ENCODE results near the gene ANKRD13B.

- TF ChIP-seq REST (tag by site-specific recombination; IDR thresholded peaks at IDR 0.05) (no peak), ZNF221 (tag by site-specific recombination; IDR thresholded peaks at IDR 0.05; ENCODE audit: borderline replicate concordance) (no peak), CTCF (tag by site-specific recombination; IDR thresholded peaks at IDR 0.05) (peak; percentile 98), ZNF510 (tag by site-specific recombination; IDR thresholded peaks at IDR 0.05; ENCODE audit: insufficient replicate concordance) (no peak), SP3 (tag by site-specific recombination; IDR thresholded peaks at IDR 0.05) (peak; percentile 82), ZNF175 (tag by site-specific recombination; IDR thresholded peaks at IDR 0.05) (no peak), ATF2 (tag by site-specific recombination; IDR thresholded peaks at IDR 0.05; ENCODE audit: low read depth) (no peak), ZNF18 (tag by site-specific recombination; IDR thresholded peaks at IDR 0.05) (peak; percentile 45; the same call in 1 of the 2 replicates), ZNF114 (tag by site-specific recombination; IDR thresholded peaks at IDR 0.05) (no peak), PRDM10 (tag by site-specific recombination; IDR thresholded peaks at IDR 0.05) (peak; percentile 94), ZNF140 (tag by site-specific recombination; IDR thresholded peaks at IDR 0.05) (no peak), ZNF404 (tag by site-specific recombination; IDR thresholded peaks at IDR 0.05) (no peak), HOXA7 (CRISPR knock-in tag; IDR thresholded peaks at IDR 0.05; ENCODE audit: borderline replicate concordance) (no peak)
Measured at GRCh38 chr17:29591737-29592608, 959 bp upstream of the ANKRD13B start.
